H9 (cell line): Measurements from ENCODE around the gene CD80. TPM values are rescaled to one million over a fixed set of nuclear protein-coding genes. Genes with fewer than 3 reads are reported as not detected.

Source experiments
- DNase-seq: peaks from one replicate; pipeline ENCODE4 v3.0.0-alpha.2; 2017
- H2AFZ ChIP-seq: one replicate; pipeline ENCODE4 v1.6.1; 2013; ENCODE audit warnings: mild to moderate bottlenecking, low read length, control low read depth, moderate library complexity
- H2AK5ac ChIP-seq: 2 replicates; pipeline ENCODE4 v1.6.1; 2013; ENCODE audit warnings: low read length, control low read depth, mixed read lengths; ENCODE audit not compliant: insufficient read length
- H2BK120ac ChIP-seq: one replicate; pipeline ENCODE4 v1.6.1; 2013; ENCODE audit warnings: low read depth, mild to moderate bottlenecking, low read length, control low read depth, inconsistent platforms; ENCODE audit not compliant: poor library complexity, severe bottlenecking
- H2BK12ac ChIP-seq: 2 replicates; pipeline ENCODE4 v1.6.1; 2013; ENCODE audit warnings: low read length, control low read depth, mixed read lengths, low read depth; ENCODE audit not compliant: insufficient read length
- H2BK15ac ChIP-seq: 2 replicates; pipeline ENCODE4 v1.6.1; 2013; ENCODE audit warnings: low read depth, low read length, control low read depth
- H2BK20ac ChIP-seq: one replicate; pipeline ENCODE4 v1.6.1; 2013; ENCODE audit warnings: low read depth, mild to moderate bottlenecking, low read length, control low read depth, inconsistent platforms; ENCODE audit not compliant: poor library complexity, severe bottlenecking
- H2BK5ac ChIP-seq: 2 replicates; pipeline ENCODE4 v1.6.1; 2013; ENCODE audit warnings: low read length, control low read depth, mixed read lengths; ENCODE audit not compliant: insufficient read length
- H3K14ac ChIP-seq: 2 replicates; pipeline ENCODE4 v1.6.1; 2013; ENCODE audit warnings: low read length, control low read depth; ENCODE audit not compliant: insufficient read depth
- H3K18ac ChIP-seq: 2 replicates; pipeline ENCODE4 v1.6.1; 2013; ENCODE audit warnings: low read depth, mild to moderate bottlenecking, mixed read lengths, low read length, control low read depth; ENCODE audit not compliant: insufficient read length
- H3K23ac ChIP-seq: 2 replicates; pipeline ENCODE4 v1.6.1; 2013; ENCODE audit warnings: low read length, control low read depth, mixed read lengths, low read depth; ENCODE audit not compliant: insufficient read length
- H3K23me2 ChIP-seq: 2 replicates; pipeline ENCODE4 v1.6.1; 2013; ENCODE audit warnings: low read depth, mild to moderate bottlenecking, mixed read lengths, low read length, control low read depth; ENCODE audit not compliant: insufficient read length, poor library complexity, severe bottlenecking
- H3K27ac ChIP-seq: 2 replicates; pipeline ENCODE4 v1.5.1; 2013; ENCODE audit warnings: low read length, control low read depth, mixed read lengths, low read depth; ENCODE audit not compliant: insufficient read length
- H3K27me3 ChIP-seq: 2 replicates; pipeline ENCODE4 v1.6.1; 2013; ENCODE audit warnings: low read length, control low read depth, inconsistent platforms; ENCODE audit not compliant: insufficient read depth
- H3K4ac ChIP-seq: 2 replicates; pipeline ENCODE4 v1.6.1; 2013; ENCODE audit warnings: low read depth, mild to moderate bottlenecking, control low read depth, inconsistent platforms, low read length, moderate library complexity
- H3K4me1 ChIP-seq: 2 replicates; pipeline ENCODE4 v1.6.1; 2013; ENCODE audit warnings: low read length, control low read depth, inconsistent platforms; ENCODE audit not compliant: insufficient read depth
- H3K4me2 ChIP-seq: 2 replicates; pipeline ENCODE4 v1.6.1; 2013; ENCODE audit warnings: low read length, control low read depth, mixed read lengths; ENCODE audit not compliant: insufficient read length, insufficient read depth
- H3K56ac ChIP-seq: 2 replicates; pipeline ENCODE4 v1.6.1; 2013; ENCODE audit warnings: low read depth, mild to moderate bottlenecking, mixed read lengths, low read length, control low read depth; ENCODE audit not compliant: insufficient read length
- H3K79me1 ChIP-seq: 2 replicates; pipeline ENCODE4 v1.6.1; 2013; ENCODE audit warnings: low read depth, mild to moderate bottlenecking, moderate library complexity, low read length, control low read depth, inconsistent platforms; ENCODE audit not compliant: insufficient read depth, poor library complexity, severe bottlenecking
- H3K79me2 ChIP-seq: 2 replicates; pipeline ENCODE4 v1.6.1; 2013; ENCODE audit warnings: low read length, control low read depth, inconsistent platforms; ENCODE audit not compliant: insufficient read depth
- H3K9ac ChIP-seq: 2 replicates; pipeline ENCODE4 v1.6.1; 2013; ENCODE audit warnings: low read length, control low read depth, mixed read lengths; ENCODE audit not compliant: insufficient read length; ENCODE audit errors: extremely low read depth
- H3K9me3 ChIP-seq: one replicate; pipeline ENCODE4 v1.6.1; 2013; ENCODE audit warnings: low read depth, low read length, inconsistent platforms; ENCODE audit not compliant: control insufficient read depth
- H3T11ph ChIP-seq: one replicate; pipeline ENCODE4 v1.6.1; 2013; ENCODE audit warnings: mild to moderate bottlenecking, low read length, control low read depth, inconsistent platforms
- H4K20me1 ChIP-seq: one replicate; pipeline ENCODE4 v1.6.1; 2013; ENCODE audit not compliant: control insufficient read depth, insufficient read length, insufficient read depth
- H4K5ac ChIP-seq: 2 replicates; pipeline ENCODE4 v1.6.1; 2013; ENCODE audit warnings: low read depth, mild to moderate bottlenecking, mixed read lengths, low read length, control low read depth; ENCODE audit not compliant: insufficient read length
- H4K8ac ChIP-seq: replicated peaks from 2 replicates; pipeline ENCODE4 v1.6.1; 2013; ENCODE audit warnings: low read length, control low read depth, mixed read lengths, low read depth; ENCODE audit not compliant: insufficient read length
- H4K91ac ChIP-seq: 2 replicates; pipeline ENCODE4 v1.6.1; 2013; ENCODE audit warnings: low read depth, mild to moderate bottlenecking, moderate library complexity, mixed read lengths, low read length, control low read depth; ENCODE audit not compliant: insufficient read length
- H3K27ac Mint-ChIP-seq, 3 experiments: 2 replicates in 2 of 3; 3 replicates in 1 of 3; pipeline ENCODE4 v1.8.0; 2020 to 2021; ENCODE audit warnings: mixed read lengths in 3 of 3, mild to moderate bottlenecking in 1 of 3, moderate library complexity in 1 of 3
- H3K27me3 Mint-ChIP-seq: 2 replicates; pipeline ENCODE4 v1.8.0; 2021; ENCODE audit warnings: low read depth, mild to moderate bottlenecking, moderate library complexity, mixed read lengths
- H3K36me3 Mint-ChIP-seq, 3 experiments: 2 replicates in 2 of 3; 3 replicates in 1 of 3; pipeline ENCODE4 v1.8.0; 2020 to 2021; ENCODE audit warnings: low read depth in 3 of 3, mixed read lengths in 3 of 3; ENCODE audit not compliant: insufficient read depth in 1 of 3
- H3K4me1 Mint-ChIP-seq, 2 experiments: 2 replicates each; pipeline ENCODE4 v1.8.0; 2020; ENCODE audit warnings: mixed read lengths in 2 of 2
- H3K4me3 Mint-ChIP-seq, 2 experiments: 2 replicates in 1 of 2; 3 replicates in 1 of 2; pipeline ENCODE4 v1.8.0; 2020 to 2021; ENCODE audit warnings: mild to moderate bottlenecking in 2 of 2, mixed read lengths in 2 of 2, moderate library complexity in 1 of 2
- H3K9me3 Mint-ChIP-seq, 2 experiments: 2 replicates in 1 of 2; 3 replicates in 1 of 2; pipeline ENCODE4 v1.8.0; 2020; ENCODE audit warnings: mild to moderate bottlenecking in 2 of 2, mixed read lengths in 2 of 2, moderate library complexity in 1 of 2
- WGBS: extraction: QIAGEN DNeasy Blood & Tissue Kit; methylation state at CpG from one replicate; pipeline ENCODE4 v1.1.7; 2013; ENCODE audit warnings: missing lambda C conversion rate, low lambda C conversion rate, mixed read lengths; ENCODE audit not compliant: insufficient read length; ENCODE audit errors: extremely low coverage; 5-methylcytosine and 5-hydroxymethylcytosine counted together
- total RNA-seq: library from RNA; stranded (reverse); gene quantifications from 2 replicates; pipeline ENCODE4 v1.2.1, GENCODE V29; 2021
- TF ChIP-seq, protein P1 (sequence below): fragments of 200-600 bp; sonication (generic); conservative IDR thresholded peaks from 3 replicates; pipeline ENCODE4 v1.8.0; 2021; ENCODE audit warnings: antibody characterized with exemption, mild to moderate bottlenecking

CD80 gene
- total RNA-seq, 1 experiment from 2014 or later: not detected

DNA sequence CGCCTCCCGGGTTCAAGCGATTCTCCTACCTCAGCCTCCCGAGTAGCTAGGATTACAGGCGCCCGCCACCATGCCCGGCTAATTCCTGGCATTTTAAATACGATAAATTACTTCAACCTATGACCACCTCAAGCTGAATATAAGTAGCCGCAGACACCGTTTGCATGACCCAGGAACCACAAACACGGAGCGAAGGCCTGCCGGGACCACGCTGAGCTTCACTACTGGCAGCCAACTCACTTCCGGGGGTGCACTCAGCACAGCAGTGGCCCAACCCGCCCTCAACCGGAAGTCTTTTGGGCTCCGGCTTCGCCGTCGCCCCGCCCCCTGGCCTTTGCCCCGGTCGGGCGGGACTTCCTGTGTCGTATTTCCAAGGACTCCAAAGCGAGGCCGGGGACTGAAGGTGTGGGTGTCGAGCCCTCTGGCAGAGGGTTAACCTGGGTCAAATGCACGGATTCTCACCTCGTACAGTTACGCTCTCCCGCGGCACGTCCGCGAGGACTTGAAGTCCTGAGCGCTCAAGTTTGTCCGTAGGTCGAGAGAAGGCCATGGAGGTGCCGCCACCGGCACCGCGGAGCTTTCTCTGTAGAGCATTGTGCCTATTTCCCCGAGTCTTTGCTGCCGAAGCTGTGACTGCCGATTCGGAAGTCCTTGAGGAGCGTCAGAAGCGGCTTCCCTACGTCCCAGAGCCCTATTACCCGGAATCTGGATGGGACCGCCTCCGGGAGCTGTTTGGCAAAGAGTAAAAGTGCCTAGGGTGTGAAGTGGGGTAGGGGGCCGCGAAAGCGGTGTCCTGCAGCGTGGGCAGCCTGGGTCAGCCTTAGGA, 61.0 kb downstream of the CD80 start, which contains the start of gene TIMMDC1:
Gene TIMMDC1, plus strand, starts transcription at position 362 of the 826 bp plus-strand sequence. Its CDS starts 187 bp downstream, at position 549.
- Histone ChIP-seq H4K5ac (no peak within 1 kb of the TSS), H3K4me1 (no peaks in the 10 kb centered on the region), H2BK120ac (no peak within 1 kb of the TSS), H2BK20ac (no peak within 1 kb of the TSS), H3K56ac (no peak within 1 kb of the TSS), H3K23me2 (peaks cover 3% of the 10 kb centered on the region), H3K23ac (no peak within 1 kb of the TSS), H2BK15ac (no peak within 1 kb of the TSS), H3K9ac (peak within 1 kb of the TSS; percentile 96), H3K79me2 (no peaks in the 10 kb centered on the region; the same call in 1 of the 2 replicates), H2BK5ac (no peak within 1 kb of the TSS), H3K18ac (peak within 1 kb of the TSS; percentile 86), H3K79me1 (no peaks in the 10 kb centered on the region), H2BK12ac (no peak within 1 kb of the TSS), H4K20me1 (no peaks in the 10 kb centered on the region), H3K4me2 (peak within 1 kb of the TSS; percentile 70), H4K91ac (no peak within 1 kb of the TSS), H3K27me3 (no peaks in the 10 kb centered on the region), H3T11ph (no peak within 1 kb of the TSS), H2AFZ (no peak within 1 kb of the TSS), H3K14ac (peak within 1 kb of the TSS; percentile 75; the same call in 1 of the 2 replicates), H3K9me3 (no peaks in the 10 kb centered on the region), H2AK5ac (no peak within 1 kb of the TSS), H4K8ac (no peak within 1 kb of the TSS), H3K27ac (peak within 1 kb of the TSS; percentile 60), H3K4ac (no peak within 1 kb of the TSS)
- H3K27me3 Mint-ChIP-seq: no peaks in the 10 kb centered on the region; the same call in 1 of the 2 replicates
- peak within 1 kb of the TSS; percentile 99 for H3K4me3 Mint-ChIP-seq
- peaks cover 4 to 16% (median 5%) of the 10 kb centered on the region in 3 experiments; a peak in 6 of 7 replicates for H3K36me3 Mint-ChIP-seq
- peak; percentile 98 for DNase-seq
- no peaks in the 10 kb centered on the region for H3K9me3 Mint-ChIP-seq
- H3K4me1 Mint-ChIP-seq: peaks cover 18% of the 10 kb centered on the region in 2 experiments
- peak within 1 kb of the TSS; percentile 99 to 100 (median 99) for H3K27ac Mint-ChIP-seq
- no CpG with 5 or more reads among the region's 58 CpGs for WGBS
- TF ChIP-seq, protein P1, sequence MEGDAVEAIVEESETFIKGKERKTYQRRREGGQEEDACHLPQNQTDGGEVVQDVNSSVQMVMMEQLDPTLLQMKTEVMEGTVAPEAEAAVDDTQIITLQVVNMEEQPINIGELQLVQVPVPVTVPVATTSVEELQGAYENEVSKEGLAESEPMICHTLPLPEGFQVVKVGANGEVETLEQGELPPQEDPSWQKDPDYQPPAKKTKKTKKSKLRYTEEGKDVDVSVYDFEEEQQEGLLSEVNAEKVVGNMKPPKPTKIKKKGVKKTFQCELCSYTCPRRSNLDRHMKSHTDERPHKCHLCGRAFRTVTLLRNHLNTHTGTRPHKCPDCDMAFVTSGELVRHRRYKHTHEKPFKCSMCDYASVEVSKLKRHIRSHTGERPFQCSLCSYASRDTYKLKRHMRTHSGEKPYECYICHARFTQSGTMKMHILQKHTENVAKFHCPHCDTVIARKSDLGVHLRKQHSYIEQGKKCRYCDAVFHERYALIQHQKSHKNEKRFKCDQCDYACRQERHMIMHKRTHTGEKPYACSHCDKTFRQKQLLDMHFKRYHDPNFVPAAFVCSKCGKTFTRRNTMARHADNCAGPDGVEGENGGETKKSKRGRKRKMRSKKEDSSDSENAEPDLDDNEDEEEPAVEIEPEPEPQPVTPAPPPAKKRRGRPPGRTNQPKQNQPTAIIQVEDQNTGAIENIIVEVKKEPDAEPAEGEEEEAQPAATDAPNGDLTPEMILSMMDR: no peak
